GM12892 (cell line): ENCODE measurements around the gene KLK15.

Source experiments
- DNase-seq: peaks from one replicate; pipeline ENCODE4 v3.0.0; 2011; ENCODE audit not compliant: insufficient read length
- FAIRE-seq: peaks from 2 replicates; lab custom pipeline; 2011; peaks lifted over from hg19 to GRCh38; lab: Jason Lieb, UNC
- POLR2A ChIP-seq: IDR thresholded peaks from 2 replicates; pipeline ENCODE4 v1.6.1; 2011; ENCODE audit warnings: low read depth, low read length, control low read depth
- POLR2AphosphoS5 ChIP-seq: IDR thresholded peaks from 2 replicates; pipeline ENCODE4 v1.6.1; 2011; ENCODE audit warnings: low read depth, low read length, control low read depth
- TAF1 ChIP-seq: IDR thresholded peaks from 2 replicates; pipeline ENCODE4 v1.6.1; 2011; ENCODE audit warnings: low read depth, mild to moderate bottlenecking, control low read depth, low read length, borderline replicate concordance

The KLK15 gene

DNA sequence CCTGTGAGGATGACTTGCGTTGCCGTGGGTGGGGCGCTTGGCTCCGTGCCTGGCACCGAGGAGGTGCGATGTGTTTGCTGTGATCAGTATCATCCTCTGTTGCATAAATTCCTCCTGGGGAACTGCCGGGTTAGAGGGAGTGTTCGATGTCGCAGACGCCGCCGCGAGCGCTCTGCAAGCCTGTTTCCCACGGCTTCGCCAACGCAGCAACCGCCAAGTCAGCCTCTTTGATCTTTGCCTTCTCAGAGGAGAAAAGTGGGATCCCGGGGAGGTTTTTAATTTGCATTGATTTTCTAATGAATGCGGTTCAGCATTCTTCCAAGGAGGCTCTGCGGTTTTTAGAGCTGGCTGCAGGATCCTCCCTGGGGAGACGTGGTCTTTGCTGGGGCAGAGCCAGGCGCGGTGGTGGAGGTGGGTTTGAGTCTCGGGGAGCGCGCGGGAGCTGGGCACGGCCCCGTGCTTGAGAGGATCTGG is 55.5 kb downstream of the KLK15 start:
- no peak for TF ChIP-seq POLR2AphosphoS5
- TF ChIP-seq TAF1: no peak
- no peak for TF ChIP-seq POLR2A
- no peak for FAIRE-seq
- DNase-seq: no peak

DNA sequence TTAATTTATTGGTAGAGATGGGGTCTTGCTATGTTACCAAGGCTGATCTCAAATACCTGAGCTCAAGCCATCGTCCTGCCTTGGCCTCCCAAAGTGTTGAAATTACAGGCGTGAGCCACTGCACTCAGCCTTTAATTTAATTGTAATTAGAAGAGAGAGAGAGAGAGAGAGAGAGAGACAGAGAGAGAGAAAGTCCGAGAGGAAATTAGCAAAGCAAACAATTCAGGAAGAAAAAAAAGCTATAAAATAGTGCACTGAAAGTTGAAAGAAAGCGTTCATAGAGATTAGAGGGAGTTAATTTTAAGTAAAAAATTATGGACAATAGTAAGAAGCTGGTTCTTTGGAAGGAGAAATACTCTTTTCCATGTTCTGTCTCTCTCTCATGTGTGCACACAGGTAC is 56.1 kb downstream of the KLK15 start:
- TF ChIP-seq POLR2AphosphoS5: no peak
- no peak for TF ChIP-seq TAF1
- no peak for TF ChIP-seq POLR2A
- FAIRE-seq (no peak), DNase-seq (no peak)

DNA sequence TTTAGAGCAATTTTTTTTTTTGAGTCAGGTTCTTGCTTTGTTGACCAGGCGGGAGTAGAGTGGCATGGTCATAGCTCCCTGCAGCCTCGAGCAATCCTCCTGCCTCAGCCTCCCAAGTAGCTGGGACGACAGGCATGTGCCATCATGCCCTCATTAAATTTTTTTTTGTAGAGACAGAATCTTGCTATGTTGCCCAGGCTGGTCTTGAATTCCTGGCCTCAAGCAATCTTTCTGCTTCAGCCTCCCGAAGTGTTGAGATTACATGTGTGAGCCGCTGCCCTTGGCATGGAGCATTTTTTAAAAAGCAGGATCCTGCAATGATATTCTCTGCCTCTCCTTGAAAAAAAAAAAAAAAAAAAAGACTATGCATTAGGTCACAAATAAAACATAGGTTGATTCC is 57.2 kb downstream of the KLK15 start:
- FAIRE-seq: no peak
- no peak for DNase-seq
- TF ChIP-seq POLR2A: no peak
- TF ChIP-seq TAF1: no peak
- TF ChIP-seq POLR2AphosphoS5: no peak
